IMR-90 (cell line): Measurements from ENCODE around the gene NEDD1. TPM values are rescaled to one million over a fixed set of nuclear protein-coding genes. Genes with fewer than 3 reads are reported as not detected.

Experiments used
- ATAC-seq: fragments of 200-7000 bp; cut with Tn5 transposase; 2 replicates; pipeline ENCODE4 v1.9.1; 2020; ENCODE audit warnings: low read depth, mild to moderate bottlenecking, moderate library complexity
- BruUV-seq: library from RNA; stranded (reverse); fragments of 400-500 nt; replicated peaks from 2 replicates; lab custom pipeline; 2021; lab: Mats Ljungman, UMichigan
- CTCF ChIA-PET: fragments of 300-600 bp; formaldehyde crosslinking; extraction: SDS; loops from one replicate; lab custom pipeline; 2021; ENCODE audit warnings: antibody characterized with exemption; lab: Yijun Ruan, JAX
- POLR2A ChIA-PET: fragments of 300-600 bp; sonication (Branson Sonifier 250); formaldehyde crosslinking; loops from one replicate; lab custom pipeline; 2022; ENCODE audit warnings: antibody characterized with exemption; ENCODE audit not compliant: unreplicated experiment; lab: Charles Lee
- DNase-seq: peaks from one replicate; pipeline ENCODE4 v3.0.0; 2013
- H2AFZ ChIP-seq: replicated peaks from 2 replicates; pipeline ENCODE3; 2013; ENCODE audit warnings: low read length, mild to moderate bottlenecking; ENCODE audit not compliant: poor library complexity
- H2AK5ac ChIP-seq: 2 replicates; pipeline ENCODE4 v1.6.1; 2013; ENCODE audit warnings: low read depth, low read length, inconsistent platforms
- H2AK9ac ChIP-seq: replicated peaks from 2 replicates; pipeline ENCODE3; 2013; ENCODE audit warnings: mild to moderate bottlenecking, low read depth, low read length, moderate library complexity; ENCODE audit not compliant: poor library complexity
- H2BK120ac ChIP-seq: 2 replicates; pipeline ENCODE4 v1.6.1; 2013; ENCODE audit warnings: low read depth, low read length, inconsistent platforms
- H2BK15ac ChIP-seq: 3 replicates; pipeline ENCODE4 v1.6.1; 2013; ENCODE audit warnings: low read depth, low read length, inconsistent platforms
- H2BK20ac ChIP-seq: 2 replicates; pipeline ENCODE4 v1.6.1; 2013; ENCODE audit warnings: low read depth, mild to moderate bottlenecking, inconsistent platforms, low read length, moderate library complexity
- H2BK5ac ChIP-seq: 2 replicates; pipeline ENCODE4 v1.6.1; 2013; ENCODE audit warnings: mild to moderate bottlenecking, low read depth, low read length, inconsistent platforms; ENCODE audit not compliant: poor library complexity, severe bottlenecking
- H3K14ac ChIP-seq: replicated peaks from 2 replicates; pipeline ENCODE4 v1.6.1; 2013; ENCODE audit warnings: low read depth, low read length, inconsistent platforms
- H3K18ac ChIP-seq: 2 replicates; pipeline ENCODE4 v1.6.1; 2013; ENCODE audit warnings: low read depth, low read length, control low read depth
- H3K23ac ChIP-seq: 2 replicates; pipeline ENCODE4 v1.6.1; 2013; ENCODE audit warnings: low read depth, low read length, inconsistent platforms
- H3K27ac ChIP-seq: 2 replicates; pipeline ENCODE4 v1.5.1; 2013; ENCODE audit warnings: mild to moderate bottlenecking, control low read depth, low read length; ENCODE audit not compliant: insufficient read depth
- H3K27me3 ChIP-seq: 2 replicates; pipeline ENCODE4 v1.6.1; 2013; ENCODE audit warnings: low read length; ENCODE audit not compliant: control insufficient read depth, insufficient read depth
- H3K36me3 ChIP-seq: 2 replicates; pipeline ENCODE4 v1.6.1; 2013; ENCODE audit warnings: low read length, mixed read lengths; ENCODE audit not compliant: control insufficient read depth, insufficient read depth
- H3K4ac ChIP-seq: 2 replicates; pipeline ENCODE4 v1.6.1; 2013; ENCODE audit warnings: low read depth, low read length, inconsistent platforms
- H3K4me1 ChIP-seq: 2 replicates; pipeline ENCODE4 v1.6.1; 2013; ENCODE audit warnings: low read length, mixed read lengths; ENCODE audit not compliant: control insufficient read depth, insufficient read depth
- H3K4me2 ChIP-seq: 2 replicates; pipeline ENCODE4 v1.6.1; 2013; ENCODE audit warnings: low read depth, mild to moderate bottlenecking, control low read depth, low read length, moderate library complexity
- H3K4me3 ChIP-seq: 2 replicates; pipeline ENCODE4 v1.5.1; 2013; ENCODE audit warnings: low read depth, mild to moderate bottlenecking, control low read depth, low read length, moderate library complexity; ENCODE audit not compliant: insufficient read depth
- H3K56ac ChIP-seq: 2 replicates; pipeline ENCODE4 v1.6.1; 2013; ENCODE audit warnings: low read length, inconsistent platforms; ENCODE audit not compliant: insufficient read depth; ENCODE audit errors: extremely low read depth
- H3K79me1 ChIP-seq, 2 experiments: 2 replicates each; pipeline ENCODE4 v1.6.1; 2013; ENCODE audit warnings: low read length in 2 of 2, inconsistent platforms in 1 of 2, low read depth in 1 of 2
- H3K9ac ChIP-seq: 2 replicates; pipeline ENCODE4 v1.6.1; 2013; ENCODE audit warnings: low read depth, low read length, control low read depth
- H3K9me1 ChIP-seq: 2 replicates; pipeline ENCODE4 v1.6.1; 2013; ENCODE audit warnings: low read length, inconsistent platforms; ENCODE audit not compliant: insufficient read depth
- H3K9me3 ChIP-seq: 2 replicates; pipeline ENCODE4 v1.6.1; 2013; ENCODE audit warnings: low read length; ENCODE audit not compliant: control insufficient read depth, insufficient read depth
- H4K20me1 ChIP-seq: 2 replicates; pipeline ENCODE4 v1.6.1; 2013; ENCODE audit warnings: low read length, inconsistent platforms; ENCODE audit not compliant: insufficient read depth
- H4K5ac ChIP-seq: 2 replicates; pipeline ENCODE4 v1.6.1; 2013; ENCODE audit warnings: mild to moderate bottlenecking, low read depth, low read length, control low read depth
- H4K8ac ChIP-seq, 2 experiments: 2 replicates each; pipeline ENCODE4 v1.6.1; 2013; ENCODE audit warnings: low read depth in 2 of 2, low read length in 2 of 2, control low read depth in 1 of 2, inconsistent platforms in 1 of 2
- H4K91ac ChIP-seq: 2 replicates; pipeline ENCODE4 v1.6.1; 2013; ENCODE audit warnings: low read depth, low read length, inconsistent platforms; ENCODE audit not compliant: insufficient read depth
- BHLHE40 ChIP-seq: fragments of 150-350 bp; IDR thresholded peaks from 2 replicates; pipeline ENCODE4 v1.6.1; 2016; ENCODE audit warnings: mild to moderate bottlenecking, low read depth, low read length
- CEBPB ChIP-seq: IDR thresholded peaks from 2 replicates; pipeline ENCODE4 v1.6.1; 2012; ENCODE audit warnings: low read depth, low read length, improper control_type of control experiment
- CHD1 ChIP-seq: IDR thresholded peaks from 2 replicates; pipeline ENCODE4 v1.6.1; 2012; ENCODE audit warnings: low read depth, low read length, improper control_type of control experiment
- CTCF ChIP-seq: conservative IDR thresholded peaks from 2 replicates; pipeline ENCODE4 v1.5.1; 2012; ENCODE audit warnings: mild to moderate bottlenecking, low read depth, low read length, improper control_type of control experiment
- ELK1 ChIP-seq: fragments of 150-350 bp; IDR thresholded peaks from 2 replicates; pipeline ENCODE4 v1.6.1; 2016; ENCODE audit warnings: low read depth, mild to moderate bottlenecking, low read length, moderate library complexity, borderline replicate concordance
- FOS ChIP-seq: fragments of 150-350 bp; IDR thresholded peaks from 2 replicates; pipeline ENCODE4 v1.6.1; 2016; ENCODE audit warnings: low read depth, low read length
- MAFK ChIP-seq: IDR thresholded peaks from 2 replicates; pipeline ENCODE4 v1.6.1; 2012; ENCODE audit warnings: low read depth, low read length, improper control_type of control experiment
- MAZ ChIP-seq: IDR thresholded peaks from 2 replicates; pipeline ENCODE4 v1.6.1; 2012; ENCODE audit warnings: low read depth, mild to moderate bottlenecking, low read length, improper control_type of control experiment, moderate library complexity, borderline replicate concordance
- MXI1 ChIP-seq: IDR thresholded peaks from 2 replicates; pipeline ENCODE4 v1.6.1; 2012; ENCODE audit warnings: low read depth, mild to moderate bottlenecking, low read length, moderate library complexity, borderline replicate concordance
- NFE2L2 ChIP-seq: fragments of 150-350 bp; IDR thresholded peaks from 2 replicates; pipeline ENCODE4 v1.6.1; 2016; ENCODE audit warnings: low read depth, mild to moderate bottlenecking, low read length
- POLR2A ChIP-seq: IDR thresholded peaks from 2 replicates; pipeline ENCODE4 v1.6.1; 2012; ENCODE audit warnings: mild to moderate bottlenecking, low read depth, low read length
- RAD21 ChIP-seq: IDR thresholded peaks from 2 replicates; pipeline ENCODE4 v1.6.1; 2012; ENCODE audit warnings: low read length, improper control_type of control experiment
- RCOR1 ChIP-seq: IDR thresholded peaks from 2 replicates; pipeline ENCODE4 v1.6.1; 2012; ENCODE audit warnings: mild to moderate bottlenecking, low read length, improper control_type of control experiment; ENCODE audit not compliant: insufficient replicate concordance
- RFX5 ChIP-seq: IDR thresholded peaks from 2 replicates; pipeline ENCODE4 v1.8.0; 2012; ENCODE audit warnings: low read depth, mild to moderate bottlenecking, low read length, moderate library complexity
- SMC3 ChIP-seq: fragments of 150-350 bp; IDR thresholded peaks from 2 replicates; pipeline ENCODE4 v1.6.1; 2016; ENCODE audit warnings: low read depth, mild to moderate bottlenecking, antibody characterized with exemption, low read length, moderate library complexity
- USF2 ChIP-seq: fragments of 150-350 bp; IDR thresholded peaks from 2 replicates; pipeline ENCODE4 v1.6.1; 2017; ENCODE audit warnings: mild to moderate bottlenecking, antibody characterized with exemption, low read length, low read depth
- WGBS, 2 experiments: methylation state at CpG; one replicate each; pipeline versions ENCODE4 v1.1.5 to v1.1.7; 2013; ENCODE audit warnings: missing lambda C conversion rate in 2 of 2; ENCODE audit not compliant: insufficient read length in 1 of 2; ENCODE audit errors: extremely low coverage in 2 of 2; 5-methylcytosine and 5-hydroxymethylcytosine counted together
- dilution Hi-C: fragments of 300-500 bp; cut with HindIII; formaldehyde crosslinking; loops from one replicate; pipeline ENCODE4 v1.14.3; 2018; ENCODE audit warnings: low sequenced_read_pairs; ENCODE audit not compliant: unreplicated experiment
- in situ Hi-C: fragments of 300-500 bp; cut with MboI; formaldehyde crosslinking; loops from 3 replicates; pipeline ENCODE4 v1.14.3; 2019; ENCODE audit warnings: low sequenced_read_pairs, inconsistent platforms, mixed read lengths
- intact Hi-C: fragments of 100-400 bp; cut with micrococcal nuclease; formaldehyde crosslinking; loops from 2 replicates; pipeline ENCODE4 v1.10.0; 2022
- polyA plus RNA-seq, 3 experiments: library from polyadenylated mRNA; depleted of rRNA; stranded (reverse); fragments of >200 nt; gene quantifications; 2 replicates each; pipeline ENCODE4 v1.2.3, GENCODE V29; 2012; ENCODE audit warnings: low replicate concordance in 1 of 3
- total RNA-seq: library from RNA; depleted of rRNA; stranded (reverse); fragments of >200 nt; gene quantifications from 2 replicates; pipeline ENCODE4 v1.2.3, GENCODE V29; 2012

The NEDD1 gene
- total and polyA plus RNA-seq, 2 of the 4 experiments (the other 2 are of a cell fraction) = 10.0 to 48.0 TPM

GRCh38 chr12:96995861-96996260 lies 88.8 kb downstream of the NEDD1 start:
- no peak overlapping the region for H2BK15ac ChIP-seq
- H2AK9ac ChIP-seq = no peak overlapping the region
- in situ Hi-C loops (loop anchor here (25.0 kb wide), 1 partner anchor 1391 kb away; no protein-coding TSS in a partner anchor), dilution Hi-C loops (no loop called here), intact Hi-C loops (no loop called here)
- H3K4me3 ChIP-seq = no peak overlapping the region
- no peak overlapping the region for H3K56ac ChIP-seq
- H3K9me1 ChIP-seq = no peaks in the 10 kb centered on the region
- no peak overlapping the region for H3K4ac ChIP-seq
- BruUV-seq = no TSS peak
- H3K27me3 ChIP-seq = peaks cover 16% of the 10 kb centered on the region
- H3K79me1 ChIP-seq = no peaks in the 10 kb centered on the region
- WGBS, 2 experiments = 7% methylated on average over 5 of the region's 6 CpGs; no CpG with 5 or more reads in 1 of the 2 experiments
- H4K20me1 ChIP-seq = no peaks in the 10 kb centered on the region
- H2BK20ac ChIP-seq = no peak overlapping the region
- H4K91ac ChIP-seq = no peak overlapping the region
- H4K5ac ChIP-seq = no peak overlapping the region
- no peak overlapping the region for H2BK120ac ChIP-seq
- ChIA-PET CTCF (no interaction called here), POLR2A (no interaction called here)
- H3K23ac ChIP-seq = no peak overlapping the region
- no peak overlapping the region for H2AFZ ChIP-seq
- H3K18ac ChIP-seq = no peak overlapping the region
- no peak overlapping the region for H3K14ac ChIP-seq
- H3K9me3 ChIP-seq = no peaks in the 10 kb centered on the region
- H2AK5ac ChIP-seq = no peak overlapping the region
- no peak overlapping the region for H2BK5ac ChIP-seq
- no peaks in the 10 kb centered on the region for H3K36me3 ChIP-seq
- H4K8ac ChIP-seq = no peak overlapping the region
- no peaks in the 10 kb centered on the region for H3K4me1 ChIP-seq
- TF ChIP-seq RFX5 = no peak
- TF ChIP-seq POLR2A = no peak
- TF ChIP-seq MXI1 = no peak
- no peak for TF ChIP-seq ELK1
- TF ChIP-seq BHLHE40 = no peak
- no peak for TF ChIP-seq USF2
- TF ChIP-seq RAD21 = no peak
- TF ChIP-seq NFE2L2 = no peak
- no peak for TF ChIP-seq CTCF
- TF ChIP-seq SMC3 = no peak
- TF ChIP-seq MAFK = no peak
- TF ChIP-seq CHD1 = no peak
- TF ChIP-seq FOS = no peak
- no peak for TF ChIP-seq MAZ
- no peak for TF ChIP-seq CEBPB
- no peak for TF ChIP-seq RCOR1
- H3K4me2 ChIP-seq = no peak overlapping the region
- ATAC-seq (no peak), DNase-seq (no peak)
- no peak overlapping the region for H3K9ac ChIP-seq
- H3K27ac ChIP-seq = no peak overlapping the region
